T47D (cell line): ENCODE measurements around the gene CDKL5.
"Not testable (repeated sequence)": the region's sequence is repeated elsewhere in the genome, so short reads cannot be mapped to it uniquely, and the experiment has no call there.

Experiments
- DNase-seq, 2 experiments: peaks; one replicate each; pipeline versions ENCODE4 v3.0.0 to v3.0.0-alpha.2; 2011 to 2012; ENCODE audit warnings: low read depth in 1 of 2, low spot score in 1 of 2
- JUND ChIP-seq: IDR thresholded peaks from 2 replicates; pipeline ENCODE4 v1.6.1; 2012; ENCODE audit warnings: low read depth
- in situ Hi-C: cut with HindIII; loops from 2 replicates; pipeline ENCODE4 v1.10.0; 2016; ENCODE audit warnings: low sequenced_read_pairs, low pct_unique_long_range_greater_than_20kb

CDKL5 gene

DNA sequence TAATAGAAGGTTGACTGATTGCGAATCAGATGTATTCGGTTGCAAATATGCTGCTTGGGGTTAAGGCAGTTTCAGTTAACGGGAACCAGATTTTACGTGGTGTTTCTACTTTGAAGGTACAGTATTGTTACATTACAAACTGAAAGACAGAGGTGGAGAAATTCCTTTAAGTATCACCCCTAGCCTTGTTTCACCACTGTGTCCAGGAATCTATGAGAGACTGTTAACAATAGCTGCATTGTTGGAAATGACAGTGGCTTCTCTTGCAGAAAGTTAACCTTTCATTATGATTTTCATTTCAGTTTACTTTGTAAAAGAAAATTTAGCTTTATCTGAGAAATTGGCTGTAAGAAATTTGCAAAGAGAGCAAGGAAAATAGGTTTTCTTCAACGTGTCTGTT lies 2.6 kb downstream of the CDKL5 start:
- DNase-seq: no peak
- no peak for TF ChIP-seq JUND
- in situ Hi-C loops: no loop called here

DNA sequence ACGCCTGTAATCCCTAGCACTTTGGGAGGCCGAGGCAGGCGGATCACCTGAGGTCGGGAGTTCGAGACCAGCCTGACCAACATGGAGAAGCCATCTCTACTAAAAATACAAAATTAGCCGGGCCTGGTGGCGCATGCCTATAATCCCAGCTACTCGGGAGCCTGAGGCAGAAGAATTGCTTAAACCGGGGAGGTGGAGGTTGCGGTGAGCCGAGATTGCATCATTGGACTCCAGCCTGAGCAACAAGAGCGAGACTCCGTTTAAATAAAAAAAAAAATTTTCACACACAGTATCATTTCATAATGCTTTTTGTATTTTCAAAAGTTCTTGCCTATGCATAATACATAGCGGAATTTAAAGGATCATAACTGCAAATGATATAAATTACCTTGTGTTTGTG lies 7.9 kb downstream of the CDKL5 start:
- in situ Hi-C loops, DNase-seq: not testable (repeated sequence)

DNA sequence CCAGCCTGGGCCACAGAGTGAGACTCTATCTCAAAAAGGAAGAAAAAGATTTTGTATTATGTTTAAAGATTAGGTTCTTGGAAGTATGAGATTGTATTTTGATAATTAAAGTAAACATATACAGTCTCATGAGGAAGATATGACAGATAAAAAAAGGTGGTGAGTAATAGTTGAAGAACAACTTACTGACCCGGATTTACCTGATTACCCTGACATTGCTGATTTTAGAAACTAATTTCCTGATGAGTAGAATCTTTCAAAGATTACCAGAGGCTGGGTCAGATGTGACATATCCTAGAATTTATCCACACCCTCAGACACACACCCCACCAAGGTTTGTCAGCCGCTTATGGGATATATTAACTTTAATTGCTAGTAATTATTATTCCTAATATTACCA lies 9.5 kb downstream of the CDKL5 start:
- in situ Hi-C loops: no loop called here
- no peak for TF ChIP-seq JUND
- no peak for DNase-seq

DNA sequence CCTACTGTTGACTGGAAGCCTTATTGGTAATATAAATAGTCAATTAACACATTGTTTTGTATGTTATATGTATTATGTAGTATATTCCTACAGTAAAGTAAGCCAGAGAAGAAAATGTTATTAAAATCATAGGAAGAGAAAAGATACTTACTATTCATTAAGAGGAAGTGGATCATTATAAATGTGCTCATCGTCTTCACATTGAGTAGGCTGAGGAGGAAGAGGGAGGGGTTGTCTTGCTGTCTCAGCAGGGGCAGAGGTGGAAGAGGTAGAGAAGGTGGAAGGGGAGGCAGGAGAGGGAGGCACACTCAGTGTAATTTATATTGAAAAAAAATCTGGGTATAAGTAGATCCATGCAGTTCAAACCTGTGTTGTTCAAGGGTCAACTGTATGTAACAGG lies 10.6 kb downstream of the CDKL5 start:
- in situ Hi-C loops: no loop called here
- no peak for TF ChIP-seq JUND
- no peak for DNase-seq

DNA sequence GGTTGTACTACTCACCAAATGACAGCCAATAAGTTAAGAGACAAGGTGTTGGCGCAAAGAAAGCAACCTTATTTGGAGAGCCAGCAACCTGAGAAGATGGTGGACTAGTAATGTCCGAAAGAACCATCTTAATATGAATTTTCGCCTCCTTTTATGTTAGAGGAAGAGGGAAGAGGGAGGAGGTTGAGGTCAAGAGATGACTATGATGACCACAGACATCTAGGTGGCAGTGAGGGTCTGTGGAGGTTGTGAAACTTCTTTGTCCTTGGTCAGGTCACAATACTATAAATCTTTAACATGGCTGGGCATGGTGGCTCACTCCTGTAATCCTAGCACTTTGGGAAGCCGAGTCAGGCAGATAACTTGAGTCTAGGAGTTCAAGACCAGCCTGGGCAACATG lies 15.4 kb downstream of the CDKL5 start:
- DNase-seq: no peak
- in situ Hi-C loops: no loop called here
- TF ChIP-seq JUND: no peak

DNA sequence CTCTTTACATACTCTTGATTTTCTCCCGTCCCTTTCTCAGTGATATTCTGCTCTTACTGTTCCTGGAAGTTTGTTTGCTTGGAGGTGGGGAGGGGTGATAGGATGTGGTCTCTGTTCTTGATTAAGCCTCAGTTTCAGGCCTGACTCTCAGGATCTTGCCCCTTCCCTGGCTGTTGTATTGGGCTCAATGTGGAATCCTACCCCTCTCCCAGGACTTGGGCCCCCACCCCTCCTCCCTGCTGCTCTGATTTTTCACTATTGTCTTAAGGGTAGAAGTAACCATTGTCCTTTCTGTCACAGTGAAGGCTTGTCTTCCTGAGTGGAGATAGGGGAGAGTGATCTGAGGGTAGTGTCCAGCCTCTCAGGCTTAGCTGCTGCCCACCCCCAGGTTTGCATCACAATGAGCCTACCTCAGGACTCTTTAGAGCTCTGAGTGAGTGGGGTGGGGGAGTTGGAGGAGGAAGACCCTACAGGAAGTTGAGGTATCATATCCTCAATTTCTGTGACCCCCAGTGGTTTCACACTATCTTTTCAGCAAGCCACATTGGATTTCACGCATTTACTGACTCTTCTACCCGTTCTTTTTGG lies 16.5 kb downstream of the CDKL5 start:
- in situ Hi-C loops: no loop called here
- no peak for DNase-seq
- TF ChIP-seq JUND: no peak

DNA sequence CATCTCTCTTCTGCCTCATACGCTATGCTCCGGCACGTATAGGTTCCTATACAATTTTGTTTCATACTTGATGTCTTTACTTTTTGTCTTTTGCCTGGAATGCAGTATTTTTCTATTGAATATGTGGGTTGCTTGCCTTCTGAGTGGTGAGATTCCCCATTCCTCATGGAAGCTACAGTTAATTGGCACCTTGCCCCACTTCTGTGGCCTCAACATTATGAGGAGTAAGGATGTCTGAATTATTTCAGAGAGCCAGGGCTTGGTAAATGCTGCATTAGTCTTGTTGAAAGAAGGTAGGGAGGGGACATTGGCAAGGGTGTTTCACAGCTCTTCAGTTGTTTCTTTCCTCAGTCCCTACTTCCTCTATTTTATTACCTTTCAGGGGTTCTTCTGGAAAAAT lies 23.0 kb downstream of the CDKL5 start:
- in situ Hi-C loops: no loop called here
- no peak for DNase-seq

DNA sequence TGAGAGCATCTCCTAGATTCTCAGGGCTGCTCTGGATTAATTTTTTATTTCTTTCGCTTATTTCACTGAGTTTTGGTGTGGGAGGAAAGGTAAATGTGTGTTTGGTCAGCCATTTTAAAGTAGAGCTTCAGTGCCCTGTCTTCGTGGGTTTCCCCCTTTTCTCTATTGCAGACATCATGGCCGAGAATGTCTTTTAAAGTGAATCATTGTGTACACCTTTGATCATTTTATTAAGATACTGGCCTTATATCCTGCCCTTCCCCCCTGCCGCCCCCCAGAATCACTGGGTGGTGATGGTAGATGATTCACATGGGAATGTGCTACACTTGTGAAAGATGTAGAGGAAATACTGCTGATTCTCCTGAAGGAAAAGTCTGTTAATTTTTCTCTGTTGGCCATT lies 23.8 kb downstream of the CDKL5 start:
- in situ Hi-C loops: no loop called here
- DNase-seq: no peak
- no peak for TF ChIP-seq JUND

More for the DNA sequence above, 23.0 kb downstream of the CDKL5 start:
- no peak for TF ChIP-seq JUND

DNA sequence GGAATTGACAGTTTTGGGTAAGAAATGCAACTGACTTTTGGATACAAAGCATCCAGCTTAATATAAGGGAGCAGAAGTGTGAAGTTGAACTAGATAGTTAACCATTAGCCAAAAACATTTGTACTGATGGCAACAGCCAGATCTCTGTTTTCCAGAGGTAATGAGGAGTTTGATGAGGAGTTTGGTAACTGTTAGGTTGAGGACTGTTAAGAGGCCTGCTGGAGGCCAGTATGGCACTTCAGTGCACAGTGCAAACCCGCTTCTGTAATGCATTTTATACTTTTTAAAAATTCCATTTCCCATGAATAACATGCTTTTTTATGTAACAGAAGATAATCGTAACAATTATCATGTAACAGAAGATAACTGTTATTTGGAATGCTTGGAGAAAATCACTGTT lies 30.0 kb downstream of the CDKL5 start:
- DNase-seq: no peak
- in situ Hi-C loops: no loop called here
- no peak for TF ChIP-seq JUND

DNA sequence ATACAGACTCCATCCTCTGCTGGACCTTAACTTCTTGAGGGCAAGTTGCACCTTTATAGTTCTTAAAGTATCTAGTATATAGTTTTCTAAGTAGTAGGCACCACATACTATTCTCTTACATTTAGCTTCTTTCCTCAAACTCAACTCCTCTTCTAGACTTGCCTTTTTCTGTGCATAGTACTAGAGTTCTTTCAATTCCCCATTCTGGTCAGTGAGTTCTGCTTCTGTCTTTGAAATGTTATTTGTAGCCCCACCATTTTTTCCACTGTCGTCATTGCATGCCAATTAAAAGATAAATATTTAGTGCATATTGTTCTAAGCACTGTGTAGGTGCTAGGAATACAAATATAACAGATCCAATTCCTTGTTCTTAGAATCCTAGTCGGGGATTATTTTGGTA lies 31.6 kb downstream of the CDKL5 start:
- in situ Hi-C loops: no loop called here
- TF ChIP-seq JUND: no peak
- DNase-seq: no peak

DNA sequence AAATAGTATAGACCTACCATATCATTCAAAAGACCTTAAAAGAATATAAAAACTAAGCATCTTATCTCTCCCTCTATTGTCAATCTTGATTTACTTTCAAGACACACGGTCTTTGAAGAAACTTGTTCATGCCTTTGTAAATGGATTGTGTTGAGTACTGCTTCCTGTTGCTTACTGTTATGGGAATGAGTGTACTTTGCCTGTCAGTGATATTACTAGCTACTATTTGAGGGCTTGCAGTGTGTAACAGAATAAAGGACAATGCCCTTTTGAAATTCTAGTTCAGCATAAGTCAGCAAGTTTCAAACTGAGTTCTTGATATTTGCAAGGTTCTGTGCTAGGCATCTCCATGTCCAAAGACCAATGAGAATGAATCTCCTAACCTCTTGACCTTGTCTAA lies 36.0 kb downstream of the CDKL5 start:
- TF ChIP-seq JUND: no peak
- in situ Hi-C loops: no loop called here

DNA sequence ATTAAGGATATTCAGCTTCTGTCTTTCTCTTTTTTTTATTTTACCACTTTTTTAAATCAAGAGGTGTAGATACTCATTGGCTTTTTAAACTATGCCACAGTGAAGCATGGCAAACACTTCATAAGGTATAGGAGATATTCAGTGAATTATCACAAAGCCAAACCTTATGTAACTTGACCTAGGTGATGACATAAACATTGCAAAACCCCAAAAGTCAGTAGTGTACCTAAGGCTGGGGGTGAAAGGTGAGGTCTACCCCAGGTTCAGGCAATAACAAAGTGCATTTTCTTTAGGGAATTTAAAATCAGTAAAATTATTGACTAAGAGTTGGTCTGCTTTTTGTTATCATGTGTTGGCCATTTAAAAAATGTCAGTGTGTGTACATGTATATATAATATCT lies 39.1 kb downstream of the CDKL5 start:
- no peak for DNase-seq
- no peak for TF ChIP-seq JUND
- in situ Hi-C loops: no loop called here

More for the DNA sequence above, 36.0 kb downstream of the CDKL5 start:
- no peak for DNase-seq

DNA sequence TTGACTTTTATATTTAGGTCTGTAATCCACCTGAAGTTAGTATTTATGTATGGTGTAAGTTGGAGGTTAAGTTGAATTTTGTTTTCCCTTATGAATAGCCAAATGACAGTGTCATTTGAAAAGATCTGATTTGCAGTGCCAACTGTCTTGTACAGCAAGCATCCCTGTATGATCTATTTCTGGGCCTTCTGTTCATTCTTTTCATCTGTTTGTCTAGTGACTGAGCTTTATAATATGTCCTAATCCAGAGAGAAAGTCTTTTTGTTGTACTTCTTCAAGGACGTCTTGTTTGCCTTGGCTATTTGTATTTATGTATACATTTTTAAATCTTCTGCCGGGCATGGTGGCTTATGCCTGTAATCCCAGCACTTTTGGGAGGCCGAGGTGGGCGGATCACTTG lies 39.6 kb downstream of the CDKL5 start:
- in situ Hi-C loops: no loop called here
- no peak for DNase-seq
- no peak for TF ChIP-seq JUND

DNA sequence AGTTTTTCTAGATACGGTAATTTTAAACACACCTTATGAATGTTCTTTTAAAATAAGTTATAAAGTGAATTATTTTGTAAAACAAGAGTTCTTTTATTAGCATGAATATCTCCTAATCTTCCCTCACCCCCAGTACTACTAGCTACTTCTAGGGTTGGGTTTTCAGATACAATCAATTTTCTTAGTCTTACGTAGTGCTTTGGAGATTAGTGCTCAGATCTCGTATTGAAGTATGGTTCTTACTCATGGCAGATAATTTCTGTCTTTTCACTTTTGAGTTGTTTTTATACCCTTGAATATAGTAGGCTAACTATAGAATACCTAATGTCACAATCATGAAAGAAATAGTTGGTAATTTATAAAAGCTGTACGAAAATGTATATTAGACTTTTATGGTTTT lies 43.2 kb downstream of the CDKL5 start:
- DNase-seq: no peak
- in situ Hi-C loops: no loop called here
- no peak for TF ChIP-seq JUND

DNA sequence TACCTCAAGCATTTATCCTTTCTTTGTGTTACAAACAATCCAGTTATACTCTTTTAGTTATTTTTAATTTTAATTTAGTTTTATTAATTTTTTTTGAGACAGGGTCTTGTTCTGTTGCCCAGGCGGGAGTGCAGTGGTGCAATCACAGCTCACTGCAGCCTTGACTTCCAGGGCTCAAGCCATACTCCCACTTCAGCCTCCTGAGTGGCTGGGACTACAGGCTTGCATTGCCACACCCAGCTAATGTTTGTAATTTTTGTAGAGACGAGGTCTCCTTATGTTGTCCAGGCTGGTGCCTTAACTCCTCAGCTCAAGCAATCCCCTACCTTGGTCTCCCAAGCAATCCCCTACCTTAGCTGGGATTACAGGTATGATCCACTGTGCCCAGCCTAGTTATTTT lies 45.9 kb downstream of the CDKL5 start:
- TF ChIP-seq JUND: no peak

More for the DNA sequence above, 45.9 kb downstream of the CDKL5 start:
- DNase-seq: no peak
- in situ Hi-C loops: no loop called here
